Endothelial cell of umbilical vein (primary cell): ENCODE measurements around the gene CDC34. TPM values are rescaled to one million over a fixed set of nuclear protein-coding genes. Genes with fewer than 3 reads are reported as not detected.
A peak's percentile ranks its signal among the peaks of the same experiment; 100 is the strongest.

Experiments
- BruUV-seq: library from RNA; stranded (reverse); fragments of 400-500 nt; replicated peaks from 2 replicates; lab custom pipeline; 2021; lab: Mats Ljungman, UMichigan
- CTCF ChIA-PET: fragments of 300-600, 350-600 bp; sonication (Branson Sonifier 250); formaldehyde crosslinking; loops from one replicate; lab custom pipeline; 2021; ENCODE audit warnings: antibody characterized with exemption, inconsistent platforms; lab: Charles Lee
- POLR2A ChIA-PET: fragments of 300-600, 350-600 bp; sonication (Branson Sonifier 250); formaldehyde crosslinking; loops from one replicate; lab custom pipeline; 2021; ENCODE audit warnings: antibody characterized with exemption, inconsistent platforms; lab: Charles Lee
- DNase-seq: peaks from one replicate; pipeline ENCODE4 v3.0.0-alpha.2; 2011; ENCODE audit warnings: low read depth, low spot score
- FAIRE-seq: peaks from 2 replicates; lab custom pipeline; 2011; peaks lifted over from hg19 to GRCh38; lab: Jason Lieb, UNC
- H2AFZ ChIP-seq: 2 replicates; pipeline ENCODE4 v1.6.0; 2012; ENCODE audit warnings: low read depth, low read length, control low read depth, inconsistent platforms
- H3K27ac ChIP-seq: 2 replicates; pipeline ENCODE4 v1.5.1; 2011; ENCODE audit warnings: low read depth, mild to moderate bottlenecking, control low read depth, low read length, moderate library complexity; ENCODE audit not compliant: insufficient read depth
- H3K27me3 ChIP-seq, 2 experiments: 2 replicates each; pipeline versions ENCODE4 v1.6.0 to v1.6.1; 2011; ENCODE audit warnings: low read length in 2 of 2, mixed read lengths in 1 of 2; ENCODE audit not compliant: control insufficient read depth in 2 of 2, insufficient read depth in 2 of 2
- H3K36me3 ChIP-seq, 2 experiments: 2 replicates in 1 of 2; 3 replicates in 1 of 2; pipeline ENCODE4 v1.5.1; 2011; ENCODE audit warnings: low read length in 2 of 2, mild to moderate bottlenecking in 1 of 2, moderate library complexity in 1 of 2; ENCODE audit not compliant: control insufficient read depth in 2 of 2, insufficient read depth in 2 of 2; ENCODE audit errors: extremely low read depth in 1 of 2
- H3K4me1 ChIP-seq: 3 replicates; pipeline ENCODE4 v1.5.1; 2011; ENCODE audit warnings: mild to moderate bottlenecking, low read length; ENCODE audit not compliant: control insufficient read depth, insufficient read depth; ENCODE audit errors: extremely low read depth
- H3K4me2 ChIP-seq: 2 replicates; pipeline ENCODE4 v1.6.1; 2011; ENCODE audit warnings: low read length, control low read depth, mixed read lengths; ENCODE audit not compliant: insufficient read depth
- H3K4me3 ChIP-seq, 3 experiments: fragments of 200-600 bp in 1 of 3; sonication (generic), shearing (Covaris generic) in 1 of 3; replicated peaks in 1 of 3; 2 replicates each; pipeline ENCODE4 v1.5.1; 2011 to 2016; ENCODE audit warnings: control low read depth in 3 of 3, low read length in 3 of 3, mild to moderate bottlenecking in 2 of 3, inconsistent platforms in 1 of 3, low read depth in 1 of 3, moderate library complexity in 1 of 3; ENCODE audit not compliant: insufficient read depth in 1 of 3
- H3K79me2 ChIP-seq: 2 replicates; pipeline ENCODE4 v1.6.0; 2012; ENCODE audit warnings: low read length, inconsistent platforms; ENCODE audit not compliant: control insufficient read depth, insufficient read depth
- H3K9ac ChIP-seq: replicated peaks from 2 replicates; pipeline ENCODE3; 2011; ENCODE audit warnings: low read length, control low read depth; ENCODE audit not compliant: insufficient read depth; ENCODE audit errors: extremely low read depth
- H3K9me1 ChIP-seq: replicated peaks from 3 replicates; pipeline ENCODE4 v1.6.0; 2011; ENCODE audit warnings: mild to moderate bottlenecking, low read length; ENCODE audit not compliant: control insufficient read depth, insufficient read depth; ENCODE audit errors: extremely low read depth
- H3K9me3 ChIP-seq: replicated peaks from 2 replicates; pipeline ENCODE4 v1.5.1; 2012; ENCODE audit warnings: low read length, inconsistent platforms; ENCODE audit not compliant: control insufficient read depth, insufficient read depth
- H4K20me1 ChIP-seq: replicated peaks from 2 replicates; pipeline ENCODE3; 2011; ENCODE audit warnings: mild to moderate bottlenecking, low read length; ENCODE audit not compliant: control insufficient read depth, insufficient read depth; ENCODE audit errors: extremely low read depth
- CTCF ChIP-seq, 2 donors: IDR thresholded peaks; 1 replicate in 1 of 2; 2 replicates in 1 of 2; pipeline ENCODE4 v1.5.1; 2011; ENCODE audit warnings: low read length in 2 of 2, mild to moderate bottlenecking in 2 of 2, moderate library complexity in 2 of 2, control low read depth in 1 of 2, inconsistent platforms in 1 of 2, low read depth in 1 of 2; ENCODE audit not compliant: insufficient read depth in 1 of 2; ENCODE audit errors: extremely low read depth in 1 of 2
- EZH2 ChIP-seq: IDR thresholded peaks from 2 replicates; pipeline ENCODE4 v1.6.1; 2012; ENCODE audit warnings: borderline replicate concordance, low read depth, mild to moderate bottlenecking, moderate library complexity, low read length, inconsistent platforms; ENCODE audit not compliant: severe bottlenecking
- FOS ChIP-seq: IDR thresholded peaks from 2 replicates; pipeline ENCODE4 v1.6.1; 2011; ENCODE audit warnings: mild to moderate bottlenecking, low read length, moderate library complexity, borderline replicate concordance; ENCODE audit not compliant: insufficient read depth
- MYC ChIP-seq: IDR thresholded peaks from one replicate; pipeline ENCODE4 v1.6.1; 2011; ENCODE audit warnings: mild to moderate bottlenecking, low read depth, low read length
- POLR2AphosphoS5 ChIP-seq: IDR thresholded peaks from 2 replicates; pipeline ENCODE4 v1.6.1; 2012; ENCODE audit warnings: low read depth, mild to moderate bottlenecking, control low read depth, low read length, moderate library complexity; ENCODE audit not compliant: insufficient read depth
- dilution Hi-C: fragments of 300-500 bp; cut with MboI; formaldehyde crosslinking; loops from one replicate; pipeline ENCODE4 v1.15.0; 2019; ENCODE audit warnings: low sequenced_read_pairs; ENCODE audit not compliant: extremely low pct_ligation_motif_present
- intact Hi-C: fragments of 100-400 bp; cut with micrococcal nuclease; formaldehyde crosslinking; loops from one replicate; pipeline ENCODE4 v1.10.0; 2022
- polyA plus RNA-seq, 4 experiments: library from polyadenylated mRNA; depleted of rRNA in 3 of 4; stranded (reverse) in 3 of 4; unstranded in 1 of 4; fragments of >200 nt; gene quantifications; 2 replicates each; pipeline versions ENCODE4 v1.2.1 to v1.2.3, GENCODE V29; 2011 to 2012; ENCODE audit warnings: missing spikeins in 1 of 4
- total RNA-seq: library from RNA; stranded (reverse); gene quantifications from 2 replicates; pipeline ENCODE4 v1.2.3, GENCODE V29; 2021

The CDC34 gene
- total and polyA plus RNA-seq, 2 donors (not counting 3 experiments of a cell fraction or from before 2014, with no cell fraction given) = 90.4 to 92.9 TPM

GRCh38 chr19:493391-494170, 38.0 kb upstream of the CDC34 start:
- Histone ChIP-seq H3K9me1 (no peaks in the 10 kb centered on the region), H3K9ac (no peak overlapping the region), H3K36me3 (no peaks in the 10 kb centered on the region), H3K27me3 (peaks cover 8 to 9% of the 10 kb centered on the region in 2 experiments), H3K27ac (no peak overlapping the region), H3K79me2 (no peaks in the 10 kb centered on the region), H3K4me1 (peaks cover 7% of the 10 kb centered on the region), H3K4me2 (no peak overlapping the region), H2AFZ (peak overlapping the region; percentile 21), H3K4me3 (no peak overlapping the region), H3K9me3 (no peaks in the 10 kb centered on the region), H4K20me1 (no peaks in the 10 kb centered on the region)
- FAIRE-seq (no peak), DNase-seq (no peak)
- dilution Hi-C loops (no loop called here), intact Hi-C loops (no loop called here)
- BruUV-seq = no TSS peak
- ChIA-PET CTCF (interaction anchor here (0.7 kb wide), 1 partner anchor 13 kb away, joined by 6 read pairs; no protein-coding TSS in a partner anchor), POLR2A (no interaction called here)
- TF ChIP-seq CTCF (IDR thresholded peaks at IDR 0.05; ENCODE audit: extremely low read depth in 1 of 2, insufficient read depth in 1 of 2, low read depth in 1 of 2, low read length in 2 of 2) = no peak
- no peak for TF ChIP-seq EZH2
- no peak for TF ChIP-seq FOS
- TF ChIP-seq POLR2AphosphoS5 = no peak
- no peak for TF ChIP-seq MYC
